H1 (cell line): Measurements from ENCODE around the gene NREP. TPM values are rescaled to one million over a fixed set of nuclear protein-coding genes. Genes with fewer than 3 reads are reported as not detected.

Experiments used
- BACH1 ChIP-seq: IDR thresholded peaks from 2 replicates; pipeline ENCODE4 v1.6.1; 2012; ENCODE audit warnings: low read length, improper control_type of control experiment
- CHD2 ChIP-seq: IDR thresholded peaks from 2 replicates; pipeline ENCODE4 v1.6.1; 2012; ENCODE audit warnings: low read length, improper control_type of control experiment
- HDAC6 ChIP-seq: IDR thresholded peaks from one replicate; pipeline ENCODE4 v1.7.1; 2012; ENCODE audit warnings: low read depth, mild to moderate bottlenecking, inconsistent platforms, low read length, moderate library complexity
- JUN ChIP-seq: IDR thresholded peaks from 2 replicates; pipeline ENCODE4 v1.6.1; 2011; ENCODE audit warnings: low read depth, mild to moderate bottlenecking, improper control_type of control experiment, low read length
- KDM4A ChIP-seq: IDR thresholded peaks from one replicate; pipeline ENCODE4 v1.7.1; 2012; ENCODE audit warnings: low read depth, mild to moderate bottlenecking, moderate library complexity, low read length, inconsistent platforms; ENCODE audit not compliant: severe bottlenecking
- POLR2AphosphoS5 ChIP-seq: IDR thresholded peaks from 2 replicates; pipeline ENCODE4 v1.6.1; 2011; ENCODE audit warnings: low read depth, low read length
- SIRT6 ChIP-seq: IDR thresholded peaks from one replicate; pipeline ENCODE4 v1.7.1; 2012; ENCODE audit warnings: low read length, inconsistent platforms
- SRF ChIP-seq: IDR thresholded peaks from 2 replicates; pipeline ENCODE4 v1.6.1; 2011; ENCODE audit warnings: mild to moderate bottlenecking, low read depth, low read length, moderate library complexity
- polyA plus RNA-seq, 7 experiments: library from polyadenylated mRNA; depleted of rRNA in 3 of 7; stranded (reverse) in 5 of 7; unstranded in 2 of 7; fragments of >200 nt in 5 of 7; fragments of 200-250 nt in 2 of 7; gene quantifications; 1 replicate in 5 of 7; 2 replicates in 1 of 7; 4 replicates in 1 of 7; pipeline versions ENCODE4 v1.2.1 to v1.2.3, GENCODE V29; 2011 to 2013; ENCODE audit warnings: missing spikeins in 2 of 7, mixed read lengths in 2 of 7
- total RNA-seq: library from RNA; stranded (reverse); fragmentation: NEBNext Ultra II Directional; extraction: Animal tissue kit (Norgen Biotek cat#: 25700); gene quantifications from 2 replicates; pipeline ENCODE4 v1.2.1, GENCODE V29; 2021

The NREP gene
- total and polyA plus RNA-seq, 2 of the 8 experiments (the other 6 are each of a cell fraction or from before 2014, with no cell fraction given) = 254 to 301 TPM

- TF ChIP-seq JUN (no peak), BACH1 (no peak), POLR2AphosphoS5 (no peak), SIRT6 (no peak), HDAC6 (no peak), CHD2 (no peak), KDM4A (no peak), SRF (no peak)
These were observed 38.1 kb upstream of the NREP start (continued) for GRCh38 chr5:111795142-111795541.
